GM06990 (cell line): Measurements from ENCODE around the gene CPVL.

ENCODE experiments used
- DNase-seq: peaks from one replicate; pipeline ENCODE4 v3.0.0-alpha.2; 2011; ENCODE audit not compliant: insufficient read length; ENCODE audit errors: extremely low read depth
- H3K27me3 ChIP-seq: replicated peaks from 2 replicates; pipeline ENCODE4 v1.6.0; 2011; ENCODE audit warnings: low read length; ENCODE audit not compliant: control insufficient read depth, insufficient read depth
- H3K36me3 ChIP-seq: 2 replicates; pipeline ENCODE4 v1.5.1; 2011; ENCODE audit warnings: low read length; ENCODE audit not compliant: control insufficient read depth, insufficient read depth
- H3K4me3 ChIP-seq: replicated peaks from 2 replicates; pipeline ENCODE4 v1.5.1; 2011; ENCODE audit warnings: low read depth, mild to moderate bottlenecking, control low read depth, low read length
- CTCF ChIP-seq: IDR thresholded peaks from 2 replicates; pipeline ENCODE4 v1.5.1; 2011; ENCODE audit warnings: low read length, control low read depth, mild to moderate bottlenecking, inconsistent platforms; ENCODE audit not compliant: insufficient read depth, poor library complexity, severe bottlenecking

Gene CPVL

GRCh38 chr7:29044554-29044953 is 101.8 kb downstream of the CPVL start:
- Histone ChIP-seq H3K36me3 (no peaks in the 10 kb centered on the region), H3K27me3 (no peaks in the 10 kb centered on the region; the same call in 1 of the 2 replicates), H3K4me3 (no peak overlapping the region)
- DNase-seq: no peak
- no peak for TF ChIP-seq CTCF

GRCh38 chr7:29043576-29043975 is 102.8 kb downstream of the CPVL start:
- no peaks in the 10 kb centered on the region; the same call in 1 of the 2 replicates for H3K27me3 ChIP-seq
- no peaks in the 10 kb centered on the region for H3K36me3 ChIP-seq
- no peak for DNase-seq
- no peak for TF ChIP-seq CTCF
- H3K4me3 ChIP-seq: no peak overlapping the region

- DNase-seq: no peak
- no peaks in the 10 kb centered on the region for H3K36me3 ChIP-seq
- H3K4me3 ChIP-seq: no peak overlapping the region
- no peaks in the 10 kb centered on the region; the same call in 1 of the 2 replicates for H3K27me3 ChIP-seq
- no peak for TF ChIP-seq CTCF
Measured at GRCh38 chr7:29042824-29043231, 103.5 kb downstream of the CPVL start.

- no peak for TF ChIP-seq CTCF
- no peaks in the 10 kb centered on the region; the same call in 1 of the 2 replicates for H3K27me3 ChIP-seq
- H3K36me3 ChIP-seq: no peaks in the 10 kb centered on the region
- H3K4me3 ChIP-seq: no peak overlapping the region
- DNase-seq: no peak
Measured at GRCh38 chr7:29041991-29042390, 104.3 kb downstream of the CPVL start.

- no peak for TF ChIP-seq CTCF
- Histone ChIP-seq H3K27me3 (no peaks in the 10 kb centered on the region; the same call in 1 of the 2 replicates), H3K36me3 (no peaks in the 10 kb centered on the region), H3K4me3 (no peak overlapping the region)
- no peak for DNase-seq
Measured at GRCh38 chr7:29040579-29040925, 105.8 kb downstream of the CPVL start.
